Psoas muscle (tissue), 8 donors: ENCODE results near the gene SLC16A6. TPM values are rescaled to one million over a fixed set of nuclear protein-coding genes. Genes with fewer than 3 reads are reported as not detected.
"Not testable (repeated sequence)": the region's sequence is repeated elsewhere in the genome, so short reads cannot be mapped to it uniquely, and the experiment has no call there.

ENCODE experiments used
- ATAC-seq, 4 donors: fragments of 200-7000 bp; cut with Tn5 transposase; one replicate each; pipeline ENCODE4 v1.9.1; 2020; ENCODE audit warnings: moderate library complexity in 3 of 4, mild to moderate bottlenecking in 2 of 4
- DNase-seq, 2 donors: peaks; one replicate each; pipeline ENCODE4 v3.0.0-alpha.2; 2020
- H3K27ac ChIP-seq: fragments of 200-600 bp; one replicate; pipeline ENCODE4 v1.8.0; 2022
- H3K27me3 ChIP-seq, 3 donors: fragments of 200-600 bp in 1 of 3; one replicate each; pipeline versions ENCODE4 v1.6.1 to v1.8.0; 2013 to 2022; ENCODE audit warnings: low read length in 2 of 3, mild to moderate bottlenecking in 2 of 3, moderate library complexity in 1 of 3; ENCODE audit not compliant: insufficient read depth in 3 of 3
- H3K36me3 ChIP-seq, 2 donors: fragments of 200-600 bp in 1 of 2; one replicate each; pipeline versions ENCODE4 v1.6.1 to v1.8.0; 2013 to 2022; ENCODE audit warnings: low read depth in 1 of 2, mild to moderate bottlenecking in 1 of 2, moderate library complexity in 1 of 2; ENCODE audit not compliant: insufficient read depth in 1 of 2
- H3K4me1 ChIP-seq: fragments of 200-600 bp; one replicate; pipeline ENCODE4 v1.8.0; 2022
- H3K4me3 ChIP-seq: fragments of 200-600 bp; one replicate; pipeline ENCODE4 v1.8.0; 2022; ENCODE audit warnings: mild to moderate bottlenecking
- H3K9me3 ChIP-seq: fragments of 200-600 bp; one replicate; pipeline ENCODE4 v1.8.0; 2022
- WGBS, 3 donors: extraction: QIAGEN DNeasy Blood & Tissue Kit; methylation state at CpG; one replicate each; pipeline versions ENCODE4 v1.1.6 to v1.1.7; 2013; 5-methylcytosine and 5-hydroxymethylcytosine counted together
- intact Hi-C, 2 donors: fragments of 100-400 bp; cut with DNase I; formaldehyde crosslinking; loops; one replicate each; pipeline versions ENCODE4 v1.11.0 to v1.14.2; 2022
- polyA plus RNA-seq, 3 donors: library from polyadenylated mRNA; stranded (reverse); fragments of 200-250 nt; gene quantifications; one replicate each; pipeline ENCODE4 v1.2.3, GENCODE V29; 2013
- total RNA-seq, 4 donors: library from RNA; stranded (reverse); fragmentation: NEBNext Ultra II Directional in 2 of 4; extraction: Animal tissue kit (Norgen Biotek cat#: 25700) in 2 of 4; gene quantifications; one replicate each; pipeline versions ENCODE4 v1.2.1 to v1.2.4, GENCODE V29; 2021 to 2023
- TF ChIP-seq, protein P1 (sequence below): fragments of 200-600 bp; IDR thresholded peaks from one replicate; pipeline ENCODE4 v1.8.0; 2022; ENCODE audit warnings: antibody characterized with exemption
- donor health status: healthy with polysubstance abuse.
- donor health status: DM: no; HTN: no; CAD: no; lungs with moderate emphysema.
- donor health status: Bipolar disorder and iron deficiency.
- donor health status: healthy.
- donor health status: DM: yes; HTN: yes; CAD: no.
- donor health status: DM: no; HTN: no; CAD: no.
- donor health status: DM: no; HTN: no; CAD: no.
- donor health status: DM: yes; HTN: yes; CAD: no.

The SLC16A6 gene
- total and polyA plus RNA-seq, 7 donors = 0.75 to 47.7 (median 5.1) TPM

DNA sequence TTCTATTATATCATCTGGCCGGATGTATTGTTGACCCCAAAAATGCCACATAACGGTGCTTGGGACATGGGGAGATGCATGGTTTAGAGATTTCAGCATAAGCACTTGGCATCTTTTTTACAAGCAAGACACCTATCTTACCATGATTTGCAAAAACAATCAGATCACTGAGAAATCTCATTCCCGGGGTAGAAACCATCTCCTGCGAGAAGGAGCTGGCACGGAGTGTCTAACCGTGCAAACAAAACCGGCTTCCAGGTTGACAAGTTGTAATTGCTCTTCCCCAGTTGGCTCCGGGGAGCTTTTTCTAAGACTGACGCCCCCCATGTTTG, 1.0 kb downstream of the SLC16A6 start:
- no peak for DNase-seq
- Histone ChIP-seq H3K27ac (peak overlapping the region; percentile 90), H3K4me1 (peaks cover 13% of the 10 kb centered on the region), H3K4me3 (peak overlapping the region; percentile 92), H3K36me3 (no peaks in the 10 kb centered on the region), H3K9me3 (no peaks in the 10 kb centered on the region), H3K27me3 (no peaks in the 10 kb centered on the region)
- 36 to 51% (median 47%) methylated on average over 9 of the region's 9 CpGs for WGBS, 3 donors
- intact Hi-C loops = loop anchor here in 1 of 2 donors (2.0 kb wide), 2 partner anchors 29 to 89 kb away; no protein-coding TSS in a partner anchor
- no peak for ATAC-seq
- TF ChIP-seq, protein P1, sequence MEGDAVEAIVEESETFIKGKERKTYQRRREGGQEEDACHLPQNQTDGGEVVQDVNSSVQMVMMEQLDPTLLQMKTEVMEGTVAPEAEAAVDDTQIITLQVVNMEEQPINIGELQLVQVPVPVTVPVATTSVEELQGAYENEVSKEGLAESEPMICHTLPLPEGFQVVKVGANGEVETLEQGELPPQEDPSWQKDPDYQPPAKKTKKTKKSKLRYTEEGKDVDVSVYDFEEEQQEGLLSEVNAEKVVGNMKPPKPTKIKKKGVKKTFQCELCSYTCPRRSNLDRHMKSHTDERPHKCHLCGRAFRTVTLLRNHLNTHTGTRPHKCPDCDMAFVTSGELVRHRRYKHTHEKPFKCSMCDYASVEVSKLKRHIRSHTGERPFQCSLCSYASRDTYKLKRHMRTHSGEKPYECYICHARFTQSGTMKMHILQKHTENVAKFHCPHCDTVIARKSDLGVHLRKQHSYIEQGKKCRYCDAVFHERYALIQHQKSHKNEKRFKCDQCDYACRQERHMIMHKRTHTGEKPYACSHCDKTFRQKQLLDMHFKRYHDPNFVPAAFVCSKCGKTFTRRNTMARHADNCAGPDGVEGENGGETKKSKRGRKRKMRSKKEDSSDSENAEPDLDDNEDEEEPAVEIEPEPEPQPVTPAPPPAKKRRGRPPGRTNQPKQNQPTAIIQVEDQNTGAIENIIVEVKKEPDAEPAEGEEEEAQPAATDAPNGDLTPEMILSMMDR = no peak

DNA sequence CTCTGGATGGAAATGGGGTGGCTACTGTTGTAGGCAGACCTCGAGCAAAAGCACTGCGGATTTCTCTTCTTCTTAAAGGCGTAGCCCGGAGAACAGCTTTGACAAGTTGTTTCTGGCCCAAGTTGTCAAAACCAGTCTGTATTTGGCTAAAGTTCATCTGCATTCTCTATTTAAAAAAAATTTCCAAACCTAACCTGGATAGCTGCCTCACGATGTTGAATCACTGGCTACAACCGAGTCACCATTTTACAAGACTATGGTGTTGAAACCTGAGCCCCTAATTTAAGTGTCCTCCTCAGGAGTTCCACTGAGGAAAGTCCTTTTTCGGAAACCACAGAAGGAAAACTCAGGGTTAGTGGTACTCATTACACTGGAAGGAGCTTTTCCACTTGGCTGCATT, 1.5 kb downstream of the SLC16A6 start:
- no peak for DNase-seq
- H3K4me3 ChIP-seq = peak overlapping the region; percentile 92
- no peaks in the 10 kb centered on the region for H3K9me3 ChIP-seq
- ATAC-seq = no peak
- peak overlapping the region; percentile 90 for H3K27ac ChIP-seq
- H3K27me3 ChIP-seq = no peaks in the 10 kb centered on the region
- TF ChIP-seq, protein P1 = no peak
- H3K4me1 ChIP-seq = peaks cover 13% of the 10 kb centered on the region
- H3K36me3 ChIP-seq = no peaks in the 10 kb centered on the region
- WGBS, 3 donors = 83 to 89% (median 88%) methylated on average over 7 of the region's 7 CpGs
- intact Hi-C loops = no loop called here

DNA sequence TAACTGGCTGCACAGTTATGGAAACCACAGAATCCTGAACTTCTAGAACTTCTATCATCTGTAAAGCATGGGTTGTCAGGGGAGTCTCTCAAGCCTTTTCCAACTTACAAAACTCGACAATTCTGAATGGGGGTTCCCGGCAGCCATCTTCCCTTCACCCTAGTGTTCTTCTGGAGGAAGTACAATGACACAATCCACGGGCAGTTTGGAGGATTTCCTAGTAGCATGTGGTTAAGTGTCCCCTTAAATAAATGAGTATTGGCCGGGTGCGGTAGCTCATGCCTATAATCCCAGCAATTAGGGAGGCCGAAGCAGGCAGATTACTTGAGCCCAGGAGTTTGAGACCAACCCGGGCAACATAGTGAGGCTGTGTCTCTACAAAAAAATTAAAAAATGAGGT, 2.1 kb downstream of the SLC16A6 start:
- no peak for ATAC-seq
- Histone ChIP-seq H3K9me3 (no peaks in the 10 kb centered on the region), H3K4me3 (peak overlapping the region; percentile 2), H3K4me1 (peaks cover 13% of the 10 kb centered on the region), H3K27me3 (no peaks in the 10 kb centered on the region), H3K36me3 (no peaks in the 10 kb centered on the region), H3K27ac (no peak overlapping the region)
- DNase-seq = no peak
- TF ChIP-seq, protein P1 = no peak
- WGBS, 3 donors = 75 to 82% (median 80%) methylated on average over 7 of the region's 7 CpGs
- intact Hi-C loops = no loop called here

DNA sequence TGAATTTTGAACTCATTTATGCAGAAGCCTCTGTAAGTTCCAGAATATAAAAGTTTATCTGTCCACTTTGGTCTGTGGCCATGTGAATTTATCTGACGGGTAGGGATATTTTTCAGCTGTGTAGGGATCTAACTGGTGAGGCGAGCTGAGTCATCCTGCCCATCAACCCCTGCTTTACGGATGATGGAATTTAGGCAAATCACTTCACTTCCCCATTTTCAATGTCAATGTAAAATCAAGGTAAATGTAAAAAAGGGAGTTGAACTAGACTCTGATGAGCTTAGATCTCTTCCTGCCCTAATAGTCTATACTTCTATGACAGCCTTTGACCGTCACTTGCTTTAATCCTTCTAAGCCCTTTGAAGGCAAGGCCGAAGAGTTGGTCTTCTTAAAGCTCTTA, 2.6 kb downstream of the SLC16A6 start:
- TF ChIP-seq, protein P1 = no peak
- Histone ChIP-seq H3K27ac (no peak overlapping the region), H3K27me3 (no peaks in the 10 kb centered on the region), H3K4me1 (peaks cover 13% of the 10 kb centered on the region), H3K36me3 (no peaks in the 10 kb centered on the region), H3K4me3 (no peak overlapping the region), H3K9me3 (no peaks in the 10 kb centered on the region)
- intact Hi-C loops = no loop called here
- WGBS, 3 donors = 81 to 91% (median 87%) methylated on average over 5 of the region's 5 CpGs
- ATAC-seq (no peak), DNase-seq (no peak)

DNA sequence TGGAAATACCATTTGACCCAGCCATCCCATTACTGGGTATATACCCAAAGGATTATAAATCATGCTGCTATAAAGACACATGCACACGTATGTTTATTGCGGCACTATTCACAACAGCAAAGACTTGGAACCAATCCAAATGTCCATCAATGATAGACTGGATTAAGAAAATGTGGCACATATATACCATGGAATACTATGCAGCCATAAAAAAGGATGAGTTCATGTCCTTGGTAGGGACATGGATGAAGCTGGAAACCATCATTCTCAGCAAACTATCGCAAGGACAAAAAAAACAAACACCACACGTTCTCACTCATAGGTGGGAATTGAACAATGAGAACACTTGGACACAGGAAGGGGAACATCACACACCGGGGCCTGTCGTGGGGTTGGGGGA, 9.0 kb downstream of the SLC16A6 start:
- not testable (repeated sequence) for H3K4me3 ChIP-seq

More for the DNA sequence above, 9.0 kb downstream of the SLC16A6 start:
- H3K9me3 ChIP-seq, intact Hi-C loops, DNase-seq, H3K36me3 ChIP-seq, H3K27ac ChIP-seq, H3K27me3 ChIP-seq, ATAC-seq, H3K4me1 ChIP-seq: not testable (repeated sequence)
- WGBS, 3 donors = 75 to 93% (median 83%) methylated on average over 2 to 5 of the region's 6 CpGs
